HepG2 (cell line): ENCODE measurements around the gene HOXC12. TPM values are rescaled to one million over a fixed set of nuclear protein-coding genes. Genes with fewer than 3 reads are reported as not detected.
A peak's percentile ranks its signal among the peaks of the same experiment; 100 is the strongest.

ENCODE experiments used
- ASH2L ChIP-seq: fragments of 300-600, 200-600 bp; sonication (generic); IDR thresholded peaks from 2 replicates; pipeline ENCODE4 v1.7.0; 2017; ENCODE audit warnings: low read depth, mild to moderate bottlenecking, moderate library complexity, mixed read lengths, low read length; ENCODE audit not compliant: insufficient read length
- ATF3 ChIP-seq: sonication (generic); formaldehyde crosslinking; IDR thresholded peaks from 2 replicates; pipeline ENCODE4 v1.4.0; 2020; ENCODE audit warnings: missing genetic modification reagents
- DZIP1 ChIP-seq: sonication (generic); formaldehyde crosslinking; IDR thresholded peaks from 2 replicates; pipeline ENCODE4 v1.5.0; 2020; ENCODE audit warnings: mild to moderate bottlenecking, missing genetic modification reagents
- ELF1 ChIP-seq: sonication (generic); formaldehyde crosslinking; IDR thresholded peaks from 2 replicates; pipeline ENCODE4 v1.4.0; 2020; ENCODE audit warnings: missing genetic modification reagents
- GABPB1 ChIP-seq: IDR thresholded peaks from 2 replicates; pipeline ENCODE4 v1.6.1; 2016; ENCODE audit warnings: mild to moderate bottlenecking, missing genetic modification reagents, moderate library complexity, missing compliant biosample characterization
- KDM3A ChIP-seq: IDR thresholded peaks from 2 replicates; pipeline ENCODE4 v1.6.1; 2018; ENCODE audit warnings: low read depth, missing compliant biosample characterization
- RARA ChIP-seq: IDR thresholded peaks from 2 replicates; pipeline ENCODE4 v1.6.1; 2016; ENCODE audit warnings: missing genetic modification reagents, missing compliant biosample characterization
- SMC3 ChIP-seq: IDR thresholded peaks from 2 replicates; pipeline ENCODE4 v1.6.1; 2011; ENCODE audit warnings: low read length, improper control_type of control experiment
- SNAPC5 ChIP-seq: sonication (generic); formaldehyde crosslinking; IDR thresholded peaks from 2 replicates; pipeline ENCODE4 v1.8.1; 2023; ENCODE audit warnings: mild to moderate bottlenecking, missing genetic modification reagents, borderline replicate concordance
- TBP ChIP-seq: sonication (generic); formaldehyde crosslinking; IDR thresholded peaks from 2 replicates; pipeline ENCODE4 v1.5.0; 2020; ENCODE audit warnings: missing genetic modification reagents
- USF2 ChIP-seq, 2 experiments: sonication (generic) in 1 of 2; formaldehyde crosslinking in 1 of 2; IDR thresholded peaks; 2 replicates each; pipeline versions ENCODE4 v1.5.1 to v1.6.1; 2011 to 2020; ENCODE audit warnings: borderline replicate concordance in 1 of 2, low read depth in 1 of 2, low read length in 1 of 2, mild to moderate bottlenecking in 1 of 2, missing genetic modification reagents in 1 of 2, moderate library complexity in 1 of 2
- ZNF121 ChIP-seq: sonication (generic); formaldehyde crosslinking; IDR thresholded peaks from 2 replicates; pipeline ENCODE4 v1.5.0; 2020; ENCODE audit warnings: mild to moderate bottlenecking, missing genetic modification reagents
- ZNF543 ChIP-seq: sonication (generic); formaldehyde crosslinking; IDR thresholded peaks from 2 replicates; pipeline ENCODE4 v1.4.0; 2020; ENCODE audit warnings: mild to moderate bottlenecking, missing genetic modification reagents
- ZNF740 ChIP-seq: sonication (generic); formaldehyde crosslinking; IDR thresholded peaks from 2 replicates; pipeline ENCODE4 v1.4.0; 2020; ENCODE audit warnings: missing genetic modification reagents
- ZNF770 ChIP-seq: sonication (generic); formaldehyde crosslinking; IDR thresholded peaks from 2 replicates; pipeline ENCODE4 v1.5.0; 2020; ENCODE audit warnings: mild to moderate bottlenecking, missing genetic modification reagents
- ZNF879 ChIP-seq: sonication (generic); formaldehyde crosslinking; IDR thresholded peaks from 2 replicates; pipeline ENCODE4 v1.8.1; 2023; ENCODE audit warnings: missing genetic modification reagents
- polyA plus RNA-seq, 8 experiments: library from polyadenylated mRNA; depleted of rRNA in 3 of 8; stranded (reverse) in 7 of 8; unstranded in 1 of 8; fragments of >200 nt; fragmentation: Illumina TruSeq in 4 of 8; extraction: Trizol in 4 of 8; gene quantifications; 2 replicates each; pipeline versions ENCODE4 v1.2.1 to v1.2.3, GENCODE V29; 2011 to 2016; ENCODE audit warnings: low read depth in 4 of 8, missing spikeins in 1 of 8, mixed read lengths in 1 of 8; ENCODE audit not compliant: insufficient read depth in 1 of 8
- total RNA-seq, 5 experiments: library from RNA; depleted of rRNA; stranded (reverse); fragments of >200 nt; fragmentation: Illumina TruSeq; extraction: Trizol; gene quantifications; 2 replicates each; pipeline ENCODE4 v1.2.3, GENCODE V29; 2016; ENCODE audit warnings: low read depth in 1 of 5
- TF ChIP-seq, protein P1 (sequence below): sonication (generic); formaldehyde crosslinking; IDR thresholded peaks from 2 replicates; pipeline ENCODE4 v1.5.0; 2020; ENCODE audit warnings: mild to moderate bottlenecking, missing genetic modification reagents, moderate library complexity

Gene HOXC12
- total and polyA plus RNA-seq, 2 of the 13 experiments (the other 11 are each of a cell fraction or from before 2014, with no cell fraction given) = not detected

GRCh38 chr12:53984901-53985691 is 30.4 kb downstream of the HOXC12 start, which contains the start of gene HOXC10 (continued):
- TF ChIP-seq KDM3A (CRISPR knock-in tag) = 0 out of 2 replicates have a peak, but pooled peaks have one; percentile 28
- TF ChIP-seq ASH2L = no peak
- TF ChIP-seq ELF1 (CRISPR knock-in tag) = no peak
- TF ChIP-seq SNAPC5 = no peak
- no peak for TF ChIP-seq USF2 (IDR thresholded peaks at IDR 0.05; ENCODE audit: low read depth, low read length)
- no peak for TF ChIP-seq USF2 (CRISPR knock-in tag; IDR thresholded peaks at IDR 0.05; ENCODE audit: borderline replicate concordance)
- no peak for TF ChIP-seq TBP (CRISPR knock-in tag)
- TF ChIP-seq ZNF740 (CRISPR knock-in tag) = 0 out of 2 replicates have a peak, but pooled peaks have one; percentile 31
- TF ChIP-seq ZNF121 (CRISPR knock-in tag) = no peak
- no peak for TF ChIP-seq ZNF543 (CRISPR knock-in tag)
- no peak for TF ChIP-seq DZIP1 (CRISPR knock-in tag)
- TF ChIP-seq, protein P1, sequence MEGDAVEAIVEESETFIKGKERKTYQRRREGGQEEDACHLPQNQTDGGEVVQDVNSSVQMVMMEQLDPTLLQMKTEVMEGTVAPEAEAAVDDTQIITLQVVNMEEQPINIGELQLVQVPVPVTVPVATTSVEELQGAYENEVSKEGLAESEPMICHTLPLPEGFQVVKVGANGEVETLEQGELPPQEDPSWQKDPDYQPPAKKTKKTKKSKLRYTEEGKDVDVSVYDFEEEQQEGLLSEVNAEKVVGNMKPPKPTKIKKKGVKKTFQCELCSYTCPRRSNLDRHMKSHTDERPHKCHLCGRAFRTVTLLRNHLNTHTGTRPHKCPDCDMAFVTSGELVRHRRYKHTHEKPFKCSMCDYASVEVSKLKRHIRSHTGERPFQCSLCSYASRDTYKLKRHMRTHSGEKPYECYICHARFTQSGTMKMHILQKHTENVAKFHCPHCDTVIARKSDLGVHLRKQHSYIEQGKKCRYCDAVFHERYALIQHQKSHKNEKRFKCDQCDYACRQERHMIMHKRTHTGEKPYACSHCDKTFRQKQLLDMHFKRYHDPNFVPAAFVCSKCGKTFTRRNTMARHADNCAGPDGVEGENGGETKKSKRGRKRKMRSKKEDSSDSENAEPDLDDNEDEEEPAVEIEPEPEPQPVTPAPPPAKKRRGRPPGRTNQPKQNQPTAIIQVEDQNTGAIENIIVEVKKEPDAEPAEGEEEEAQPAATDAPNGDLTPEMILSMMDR (CRISPR knock-in tag) = peak; percentile 80
- TF ChIP-seq SMC3 = no peak
- TF ChIP-seq ZNF879 (CRISPR knock-in tag) = no peak
- peak; percentile 42 for TF ChIP-seq GABPB1 (CRISPR knock-in tag)
- TF ChIP-seq ATF3 (CRISPR knock-in tag) = 0 out of 2 replicates have a peak, but pooled peaks have one; percentile 33
- TF ChIP-seq ZNF770 = no peak
- TF ChIP-seq RARA (CRISPR knock-in tag) = peak; percentile 38; the same call in 1 of the 2 replicates
